COLO668 (cell line): Measurements from ENCODE around the gene KRT85.

ENCODE experiments used
- DNase-seq: peaks from one replicate; lab custom pipeline; 2025; ENCODE audit not compliant: unreplicated experiment; lab: John Stamatoyannopoulos, UW

Gene KRT85

DNA sequence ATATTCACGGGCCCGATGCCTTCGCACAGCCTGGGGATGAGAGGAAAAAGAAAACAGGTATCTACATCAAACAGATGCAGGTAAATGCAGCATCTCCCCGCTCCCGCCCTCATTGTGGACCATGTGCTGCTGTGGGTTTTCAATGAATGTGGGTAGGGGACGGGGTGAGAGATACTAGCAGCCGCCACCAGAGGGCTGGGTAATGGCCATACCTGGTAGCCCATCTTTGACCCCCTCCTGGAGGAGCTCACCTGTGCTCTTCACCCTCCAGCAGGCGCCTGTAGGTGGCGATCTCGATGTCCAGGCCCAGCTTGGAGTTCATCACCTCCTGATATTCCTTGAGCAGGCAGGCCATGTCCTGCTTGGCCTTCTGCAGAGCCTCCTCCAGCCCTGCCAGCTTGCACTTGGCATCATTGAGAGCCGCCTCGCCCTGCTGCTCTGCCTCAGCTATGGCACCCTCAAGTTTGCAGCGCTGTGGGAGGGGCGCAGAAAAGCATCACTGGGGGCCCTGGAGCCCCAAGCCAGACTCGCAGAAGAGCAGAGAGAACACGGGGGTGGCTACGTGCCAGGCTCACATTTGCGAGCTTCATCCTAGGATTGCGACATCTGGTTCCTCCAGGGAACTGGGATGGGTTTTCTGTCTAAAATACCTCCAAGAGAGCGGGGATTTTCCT lies 28.6 kb upstream of the KRT85 start:
- DNase-seq = peak; percentile 41

DNA sequence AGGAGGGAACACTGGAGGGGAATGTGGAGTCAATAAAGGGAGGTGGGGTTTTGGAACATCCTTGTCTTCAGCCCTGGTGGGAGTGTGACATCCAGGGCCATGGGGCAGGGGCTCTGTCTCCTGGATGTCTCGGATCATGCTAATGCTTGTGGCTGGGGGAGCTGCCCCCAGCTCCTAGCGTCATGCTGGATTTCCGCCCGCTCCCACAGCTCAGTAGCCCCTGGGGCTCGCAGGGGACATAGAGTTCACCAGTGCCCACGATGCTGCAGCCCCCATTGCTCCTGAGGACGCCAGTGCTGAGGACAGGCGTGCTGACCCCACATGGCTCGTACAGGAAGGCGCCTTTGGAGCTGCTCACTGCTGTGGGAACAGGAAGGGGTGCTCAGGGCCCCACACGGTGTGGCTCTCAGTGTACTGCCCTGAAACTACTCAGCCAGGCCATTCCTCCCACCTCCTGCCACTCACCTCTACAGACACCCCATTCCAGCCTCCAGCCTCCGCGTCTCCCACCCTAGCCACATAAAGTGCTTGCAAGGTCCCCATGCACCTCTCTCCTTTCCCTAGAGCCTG lies 27.6 kb upstream of the KRT85 start:
- no peak for DNase-seq

DNA sequence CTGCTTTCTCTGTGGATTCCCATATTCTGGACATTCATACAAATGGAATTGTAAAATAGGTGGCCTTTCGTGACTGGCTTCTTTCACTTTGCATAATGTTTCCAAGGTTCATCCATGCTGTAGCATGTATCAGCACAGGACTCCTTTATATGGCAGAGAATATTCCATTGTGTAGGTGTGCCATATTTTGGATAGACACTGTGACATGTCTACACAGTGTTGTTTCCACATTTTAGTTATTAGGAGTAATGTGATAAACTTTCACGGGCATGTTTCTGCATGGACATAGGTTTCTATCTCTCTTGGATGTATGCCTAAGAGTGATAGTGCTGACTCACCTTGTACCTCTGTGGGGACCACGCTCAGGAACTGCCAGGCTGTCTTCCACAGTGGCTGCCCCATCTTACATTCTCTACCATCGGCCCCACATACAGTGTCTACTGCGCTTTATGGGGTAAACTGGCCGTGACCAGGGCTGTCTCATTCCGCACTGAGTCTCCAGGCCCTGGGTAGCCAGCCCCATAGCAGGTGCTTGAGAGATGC lies 25.3 kb upstream of the KRT85 start:
- no peak for DNase-seq

DNA sequence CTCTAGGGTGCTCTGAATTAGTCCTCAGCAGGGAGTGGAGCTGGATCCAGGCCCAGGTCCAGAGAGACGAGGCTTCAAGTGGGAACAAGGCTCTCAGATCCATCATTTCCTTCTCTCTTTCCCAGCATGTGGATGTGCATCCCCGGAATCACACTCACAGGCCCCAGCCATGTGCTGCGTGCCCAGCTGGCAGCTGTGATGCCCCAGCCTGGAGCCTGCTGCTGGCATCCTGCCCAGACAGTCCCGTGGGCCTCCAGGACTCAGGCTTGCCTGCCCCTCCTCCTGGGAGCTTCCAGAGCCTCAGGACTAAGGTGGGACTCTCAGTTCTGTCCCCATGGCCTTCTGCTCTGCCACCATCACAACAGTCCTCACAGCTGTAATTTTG lies 24.3 kb upstream of the KRT85 start:
- peak; percentile 57 for DNase-seq

DNA sequence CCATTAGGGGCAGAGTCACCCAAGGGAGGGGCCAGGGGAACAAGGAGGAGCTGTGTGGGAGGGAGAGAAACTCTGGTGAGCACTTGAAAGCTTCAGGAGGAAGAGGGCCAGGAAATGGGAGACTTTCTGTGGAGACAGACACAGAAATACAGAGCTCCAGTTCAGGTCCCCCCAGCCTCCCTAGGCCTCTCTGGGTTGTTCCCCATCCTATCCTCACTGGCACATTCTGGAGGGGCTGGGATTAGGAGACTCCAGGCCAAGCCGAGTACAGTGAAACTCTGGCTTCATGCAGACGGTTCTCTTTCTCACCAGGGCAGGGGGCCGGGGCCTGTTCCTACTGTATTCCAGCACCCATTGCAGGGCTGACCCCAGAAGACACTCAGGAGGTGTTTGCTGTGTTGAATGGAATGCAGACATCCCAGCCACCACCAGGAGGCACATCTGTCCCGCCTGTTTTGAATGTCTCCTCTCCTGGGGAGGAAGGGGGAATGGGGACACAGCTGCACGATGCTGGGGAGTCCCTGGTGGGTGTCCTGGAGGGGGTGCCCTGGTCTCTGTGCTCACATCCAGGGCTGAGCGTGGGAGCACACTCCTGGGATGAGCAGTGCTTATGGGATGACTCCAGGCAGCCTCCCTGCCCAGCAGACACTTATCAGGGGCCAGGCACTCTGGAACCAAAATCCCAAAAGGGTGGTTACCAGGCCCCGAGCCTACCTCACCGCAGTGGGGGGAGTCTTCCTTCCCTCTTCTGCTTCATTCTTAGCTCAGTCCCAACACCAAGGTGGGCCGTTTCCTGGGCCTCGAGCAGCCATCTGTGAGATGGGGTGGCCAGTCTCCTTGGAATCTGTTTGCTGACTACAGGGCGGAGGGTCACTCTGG lies 23.7 kb upstream of the KRT85 start:
- DNase-seq = peak; percentile 6

DNA sequence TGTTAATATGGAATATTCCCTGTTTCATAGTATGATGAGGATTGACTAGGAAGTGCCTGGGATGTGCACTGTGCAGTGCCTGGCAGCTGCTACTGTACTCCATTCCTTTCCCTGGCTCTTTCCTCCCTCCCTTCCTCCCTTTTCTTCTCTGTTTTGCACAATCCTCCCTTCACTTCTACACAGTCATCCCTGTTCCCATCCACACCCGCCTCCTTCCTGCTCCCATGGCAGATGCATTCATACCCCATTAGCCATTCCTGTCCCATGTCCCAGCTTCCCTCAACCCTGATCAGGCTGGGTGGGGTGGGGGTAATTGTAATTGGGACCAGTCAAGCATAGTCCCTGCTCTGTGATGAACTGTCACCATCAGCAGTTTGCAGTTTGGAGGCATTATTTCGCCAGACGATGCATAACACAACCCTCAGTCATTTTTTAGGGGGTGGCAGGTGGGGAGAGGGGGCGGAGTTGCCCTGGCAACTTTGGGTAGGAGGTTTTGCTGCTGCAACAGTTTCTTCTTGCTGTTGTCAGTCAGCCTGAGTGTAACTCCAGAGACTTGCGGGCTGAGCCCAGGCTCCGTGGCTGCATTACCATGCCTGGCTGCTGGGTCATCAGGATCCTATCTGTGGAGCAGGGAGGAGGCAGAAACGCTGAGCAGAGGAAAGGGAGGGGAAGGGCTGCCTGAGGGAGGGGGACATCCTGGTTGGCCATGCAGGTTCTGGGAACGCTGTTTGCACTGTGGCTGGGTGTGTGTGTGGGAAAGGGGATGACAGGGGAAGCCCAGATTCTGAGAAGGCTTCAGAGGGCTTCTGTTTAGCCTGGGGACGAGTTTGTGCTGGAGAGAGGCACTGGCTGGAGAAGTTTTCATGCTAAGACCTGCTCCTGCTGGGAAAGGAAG lies 22.3 kb upstream of the KRT85 start:
- DNase-seq = no peak

DNA sequence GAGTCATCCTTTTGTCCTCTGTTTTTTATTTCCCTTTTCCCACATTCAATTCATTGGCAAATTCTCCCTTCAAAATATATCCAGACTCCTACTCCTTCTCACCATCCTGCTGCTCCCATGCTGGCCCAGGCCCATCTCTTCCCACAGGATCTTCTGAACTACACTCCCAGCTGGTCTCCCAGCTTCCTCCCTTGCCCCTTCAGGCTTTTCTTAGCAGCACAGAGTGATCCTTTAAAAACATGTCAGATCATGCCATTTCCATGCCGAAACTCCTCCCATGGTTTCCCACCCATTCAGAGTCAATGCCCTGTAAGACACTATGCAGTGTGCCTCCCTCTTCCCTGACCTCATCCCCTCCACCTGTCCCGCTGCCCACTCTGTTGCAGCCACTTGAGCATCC lies 20.6 kb upstream of the KRT85 start:
- no peak for DNase-seq

DNA sequence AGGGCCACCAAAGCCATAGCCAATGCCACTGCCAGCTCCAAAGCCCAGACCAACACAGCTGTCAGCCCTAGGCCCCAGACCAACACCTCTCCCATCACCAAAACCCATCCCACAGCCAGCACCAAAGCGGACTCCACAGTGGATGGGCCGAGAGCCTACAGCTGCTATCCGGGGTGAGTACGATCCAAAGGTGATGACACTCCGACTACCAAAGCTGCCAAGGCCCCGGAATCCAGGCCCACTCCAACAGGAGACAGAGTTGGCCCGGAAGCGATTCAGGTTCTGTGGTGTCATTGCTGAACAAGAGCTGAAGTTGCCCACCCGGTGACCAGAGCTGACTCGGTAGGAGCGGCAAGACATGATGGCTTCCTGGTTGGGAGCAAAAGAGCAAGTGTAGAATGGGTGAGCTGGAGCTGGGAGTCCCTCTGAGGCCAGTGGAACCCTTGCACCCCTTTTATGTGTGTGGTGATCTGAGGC lies 18.0 kb upstream of the KRT85 start, which contains the start of gene KRT84:
Gene KRT84, minus strand, starts transcription at position 427 of the 477 bp plus-strand sequence. Its CDS starts 67 bp downstream, at position 360.
- DNase-seq = no peak

DNA sequence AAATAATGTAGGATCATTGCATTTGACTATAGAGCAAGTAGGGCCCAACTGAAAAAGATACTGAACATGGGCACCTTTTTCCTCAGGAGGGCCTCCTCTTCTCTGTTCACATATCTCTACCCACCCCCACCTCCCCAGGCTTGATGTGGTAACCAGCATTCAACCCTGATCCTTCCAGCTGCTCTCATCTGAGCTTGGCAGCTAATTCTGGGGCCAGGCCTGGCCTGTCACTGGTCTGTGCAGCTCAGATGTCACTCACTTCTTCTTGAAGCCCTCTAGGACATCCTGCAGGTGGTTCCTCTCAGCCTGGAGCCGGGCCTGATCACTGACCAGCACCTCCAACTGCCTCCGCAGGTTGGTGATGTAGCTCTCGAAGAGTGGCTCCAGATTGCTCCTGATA lies 16.1 kb upstream of the KRT85 start:
- no peak for DNase-seq

DNA sequence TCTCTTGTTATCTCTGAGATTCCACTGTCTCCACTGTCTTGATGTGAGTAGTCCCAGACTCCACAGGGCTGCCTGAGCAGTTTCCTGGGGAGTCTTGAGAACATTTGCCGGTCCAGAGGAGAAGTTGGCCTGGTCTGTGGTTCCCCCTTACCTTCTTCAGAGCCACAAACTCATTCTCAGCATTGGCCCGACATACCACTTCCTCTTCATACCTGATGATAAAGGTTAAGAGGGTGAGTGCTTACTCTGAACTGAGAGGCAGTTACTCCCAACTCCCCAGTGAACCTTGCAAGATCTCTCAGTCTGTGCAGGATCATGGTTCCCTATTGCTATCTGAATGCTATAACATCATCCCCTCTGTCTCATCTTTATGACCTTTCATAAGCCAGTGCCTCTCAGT lies 15.6 kb upstream of the KRT85 start:
- DNase-seq = no peak

DNA sequence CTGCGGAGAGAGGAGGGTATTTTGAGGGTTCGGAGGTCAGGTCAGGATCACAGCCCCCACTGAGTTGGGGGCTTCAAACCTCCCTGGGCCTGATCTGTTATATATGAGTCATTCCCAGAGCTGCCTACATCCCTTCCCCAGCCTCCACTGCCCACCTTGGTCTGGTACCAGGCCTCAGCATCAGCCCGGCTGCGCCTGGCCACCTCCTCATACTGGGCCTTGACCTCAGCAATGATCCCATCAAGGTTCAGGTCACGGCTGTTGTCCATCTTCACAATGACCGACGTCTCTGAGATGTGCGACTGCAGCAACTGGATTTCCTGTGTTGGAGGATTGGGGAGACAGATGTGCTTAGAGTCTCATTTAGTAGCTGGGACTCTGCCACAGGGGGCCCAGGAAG lies 13.9 kb upstream of the KRT85 start:
- no peak for DNase-seq

DNA sequence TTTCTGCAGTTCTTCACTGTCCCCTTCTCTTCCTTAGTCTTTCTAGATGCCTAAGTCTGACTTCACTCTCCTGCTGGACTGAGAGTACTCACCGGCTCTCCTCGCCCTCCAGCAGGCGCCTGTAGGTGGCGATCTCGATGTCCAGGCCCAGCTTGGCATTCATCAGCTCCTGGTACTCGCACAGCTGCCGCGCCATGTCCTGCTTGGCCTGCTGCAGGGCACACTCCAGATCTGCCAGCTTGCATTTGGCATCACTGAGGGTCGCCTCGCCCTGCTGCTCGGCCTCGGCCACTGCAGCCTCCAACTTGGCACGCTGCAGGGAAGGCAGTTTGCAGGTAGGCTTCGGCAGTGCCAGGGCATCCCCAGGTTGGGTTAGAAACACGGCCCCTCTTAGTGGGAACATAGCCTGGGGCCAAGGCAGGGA lies 13.0 kb upstream of the KRT85 start:
- DNase-seq = peak; percentile 32

DNA sequence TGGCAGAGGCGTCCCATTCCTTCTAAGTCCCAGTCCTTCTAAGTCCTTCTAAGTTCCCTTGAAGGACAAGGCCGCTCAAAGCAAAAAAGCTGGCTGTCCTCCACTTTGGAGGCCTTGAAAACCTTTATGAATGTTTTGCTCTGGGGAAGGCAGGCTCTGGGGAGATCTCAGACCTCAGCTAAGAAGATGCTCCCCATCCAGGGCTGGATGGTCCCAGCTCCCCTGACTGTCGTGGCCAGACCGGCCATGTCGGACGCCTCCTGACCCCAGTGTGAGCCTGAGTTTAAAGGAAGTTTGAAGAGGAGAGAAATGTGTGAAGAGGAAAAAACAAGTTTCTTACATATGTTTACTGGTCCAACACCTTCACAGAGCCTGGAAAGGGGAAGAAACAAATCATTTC lies 12.3 kb upstream of the KRT85 start:
- no peak for DNase-seq

DNA sequence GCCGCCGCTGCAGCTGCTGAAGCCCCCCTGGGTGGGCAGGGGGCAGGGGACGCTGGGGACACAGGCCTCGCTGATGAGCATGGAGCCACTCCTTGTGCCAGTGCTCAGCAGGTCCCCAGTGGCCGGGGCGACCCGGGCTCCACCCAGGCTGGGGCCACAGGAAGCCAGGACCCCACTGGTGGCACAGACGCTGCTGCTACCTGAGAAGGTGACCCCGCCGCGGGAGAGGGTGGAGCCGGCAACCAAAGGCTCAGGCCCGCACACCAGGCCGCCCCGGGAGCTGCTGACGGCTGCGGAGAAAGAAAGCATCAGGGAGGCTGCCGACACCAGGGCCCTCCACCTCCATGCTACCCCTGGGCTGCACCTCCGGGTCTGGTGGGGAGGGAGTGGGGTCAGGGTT lies 10.8 kb upstream of the KRT85 start:
- DNase-seq = no peak

DNA sequence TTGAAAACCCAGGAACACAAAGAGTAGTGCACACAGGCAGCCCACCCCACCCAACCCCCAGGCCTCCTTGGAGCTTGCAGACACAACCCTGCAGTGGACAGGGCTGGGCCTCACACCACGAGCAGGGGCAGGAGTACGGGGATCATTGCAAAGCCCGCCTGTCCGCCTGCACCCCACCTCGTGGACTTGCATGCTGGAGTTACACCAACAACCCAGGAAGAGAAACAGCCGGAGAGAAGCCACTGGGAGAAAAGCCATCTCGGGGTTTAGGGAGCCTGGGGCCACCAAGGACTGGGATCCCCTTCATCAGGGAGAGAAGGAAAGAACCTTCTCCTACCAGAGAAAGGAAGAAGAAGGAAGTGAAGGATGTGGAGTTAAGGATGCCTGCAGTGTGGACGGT lies 10.0 kb upstream of the KRT85 start:
- DNase-seq = no peak

DNA sequence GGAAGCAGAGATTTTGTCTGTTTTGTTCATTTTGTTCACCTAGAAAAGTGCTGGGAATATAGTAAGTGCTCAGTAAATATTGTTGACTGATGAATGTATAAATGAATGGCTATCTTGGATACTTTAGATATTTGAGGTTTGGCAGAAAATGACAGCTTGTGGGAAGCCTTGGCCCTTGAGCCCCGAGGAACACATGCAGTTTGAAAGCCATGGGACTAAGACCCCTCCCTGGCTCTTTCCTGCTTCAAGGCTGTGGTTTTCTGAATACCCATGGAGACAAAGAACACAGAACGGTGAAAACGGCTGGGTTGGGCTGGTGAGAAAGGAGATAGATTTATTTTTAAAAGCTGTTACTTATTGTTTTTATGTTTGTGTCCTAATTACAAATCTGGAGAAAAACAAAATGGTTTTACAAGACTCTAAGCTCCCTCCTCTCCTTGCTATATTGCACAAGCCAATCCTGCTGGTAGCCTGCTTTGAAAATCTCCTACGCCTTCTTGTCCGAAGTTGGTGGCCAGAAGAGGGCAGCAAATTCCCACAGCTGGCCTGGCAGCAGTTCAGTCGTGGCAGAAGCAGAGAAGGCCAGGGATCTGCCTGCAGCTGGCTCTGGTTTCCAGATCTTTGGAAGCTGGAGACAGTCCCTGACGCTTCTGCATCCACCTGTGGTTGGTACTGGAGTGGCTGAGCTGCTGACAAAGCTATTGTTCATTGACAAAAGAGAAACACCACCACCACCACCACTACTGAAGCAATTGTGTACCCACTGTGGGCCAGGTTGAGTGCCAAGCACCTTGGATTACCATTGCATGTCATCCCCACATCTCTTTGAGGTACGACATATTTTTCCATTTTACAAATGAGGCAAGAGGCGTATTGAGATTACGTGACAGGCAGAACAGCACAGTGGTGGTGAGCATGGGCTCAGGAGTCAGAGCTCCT lies 5.2 kb upstream of the KRT85 start:
- DNase-seq = peak; percentile 60

DNA sequence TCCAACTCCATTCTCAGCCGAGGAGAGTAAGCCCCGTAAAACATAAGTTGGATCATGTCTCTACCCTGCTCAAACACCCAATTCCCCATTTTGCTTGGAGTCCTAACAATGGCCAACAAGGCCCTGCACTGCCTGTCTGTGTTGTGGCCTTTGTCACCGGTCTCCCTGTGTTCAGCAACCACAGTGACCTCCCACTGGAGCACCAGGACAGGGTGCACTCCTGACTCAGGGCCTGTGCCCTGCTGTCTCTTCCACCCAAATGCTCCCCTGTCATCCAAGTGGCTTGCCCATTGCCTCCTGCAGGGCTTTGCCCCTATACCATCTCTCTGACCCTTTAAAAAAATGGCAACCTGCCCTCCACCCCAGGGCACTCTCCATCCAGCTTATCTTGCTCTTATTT lies 4.4 kb upstream of the KRT85 start:
- DNase-seq = no peak

DNA sequence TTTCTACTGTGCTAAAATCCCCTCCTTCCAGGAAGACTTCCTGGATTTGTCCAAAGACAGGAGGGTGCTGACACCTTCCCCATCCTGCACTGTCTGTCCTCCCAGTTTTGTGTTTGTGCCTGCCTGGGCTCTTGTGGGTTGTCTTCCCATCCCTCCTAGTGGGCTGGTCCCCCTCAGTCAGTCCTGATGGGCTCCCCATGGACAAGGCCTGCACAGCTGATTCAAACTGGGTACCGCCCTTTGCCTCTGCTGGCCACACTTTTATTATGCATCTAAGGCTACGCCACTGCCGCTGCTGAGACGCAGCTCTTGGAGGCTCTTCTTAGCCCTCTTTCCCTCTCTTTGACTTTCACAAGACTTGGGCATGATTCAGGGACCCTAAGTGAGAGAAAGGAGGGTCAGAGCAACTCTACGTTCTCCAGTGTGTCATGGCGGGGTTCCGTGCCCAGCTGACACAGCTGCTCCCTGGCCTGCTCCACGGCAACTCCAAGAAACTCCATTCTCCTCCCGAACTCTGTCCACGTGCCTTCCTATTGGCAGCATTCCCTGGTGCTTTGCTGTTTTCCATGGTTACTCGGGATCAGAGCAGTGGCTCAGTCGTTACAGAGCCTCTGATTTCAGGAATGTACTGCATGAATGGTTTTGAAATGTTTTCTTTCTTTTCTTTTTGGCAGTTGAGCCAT lies 3.8 kb upstream of the KRT85 start:
- no peak for DNase-seq

DNA sequence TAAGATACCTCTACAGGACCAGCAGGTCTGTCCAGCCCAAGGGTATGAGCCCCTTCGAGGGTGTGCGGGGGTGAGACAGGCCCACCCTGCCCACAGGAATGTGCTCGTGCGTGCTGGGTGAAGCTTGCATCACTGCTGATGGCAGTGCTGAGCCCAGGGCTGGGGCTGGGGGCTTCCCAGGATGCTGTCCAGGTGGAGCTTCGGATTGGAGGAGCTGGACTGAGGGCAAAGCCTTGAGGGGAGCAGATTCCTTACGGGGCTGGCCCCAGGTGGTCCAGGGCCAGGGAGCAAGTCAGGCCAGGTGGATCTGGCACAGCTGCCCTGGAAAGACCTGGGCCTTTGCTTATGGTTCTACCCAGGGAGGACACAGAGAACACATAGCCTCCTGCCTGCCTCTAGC lies 2.5 kb upstream of the KRT85 start:
- no peak for DNase-seq
